Trophoblast cell (in vitro differentiated cells and primary cell): Measurements from ENCODE around the gene UBR4.

Experiments
- DNase-seq, 2 donors: peaks; one replicate each; pipeline ENCODE4 v3.0.0-alpha.2; 2016
- H2AFZ ChIP-seq: 2 replicates; pipeline ENCODE4 v1.6.1; 2013; ENCODE audit warnings: low read length, moderate library complexity, mild to moderate bottlenecking; ENCODE audit not compliant: insufficient read depth, poor library complexity
- H2AK5ac ChIP-seq: 2 replicates; pipeline ENCODE4 v1.6.1; 2013; ENCODE audit warnings: mild to moderate bottlenecking, low read length
- H2BK120ac ChIP-seq: 2 replicates; pipeline ENCODE4 v1.6.1; 2013; ENCODE audit warnings: low read length, mild to moderate bottlenecking, moderate library complexity; ENCODE audit not compliant: insufficient read depth, poor library complexity
- H2BK12ac ChIP-seq: 2 replicates; pipeline ENCODE4 v1.6.1; 2013; ENCODE audit warnings: mild to moderate bottlenecking, low read length, moderate library complexity
- H2BK5ac ChIP-seq: 2 replicates; pipeline ENCODE4 v1.6.1; 2013; ENCODE audit warnings: low read length, low read depth, moderate library complexity, mild to moderate bottlenecking; ENCODE audit not compliant: poor library complexity
- H3K14ac ChIP-seq: 2 replicates; pipeline ENCODE4 v1.6.1; 2013; ENCODE audit warnings: mild to moderate bottlenecking, low read length
- H3K18ac ChIP-seq: 2 replicates; pipeline ENCODE4 v1.6.1; 2013; ENCODE audit warnings: mild to moderate bottlenecking, low read length
- H3K23ac ChIP-seq: 2 replicates; pipeline ENCODE4 v1.6.1; 2013; ENCODE audit warnings: low read length
- H3K27ac ChIP-seq: 2 replicates; pipeline ENCODE4 v1.5.1; 2013; ENCODE audit warnings: low read depth, mild to moderate bottlenecking, inconsistent platforms, low read length, moderate library complexity
- H3K27me3 ChIP-seq: 2 replicates; pipeline ENCODE4 v1.6.1; 2013; ENCODE audit warnings: inconsistent platforms, mild to moderate bottlenecking, low read length, moderate library complexity; ENCODE audit not compliant: insufficient read depth
- H3K36me3 ChIP-seq, 2 experiments: 1 replicate in 1 of 2; 2 replicates in 1 of 2; pipeline ENCODE4 v1.6.1; 2013; ENCODE audit warnings: low read length in 2 of 2, mild to moderate bottlenecking in 2 of 2, moderate library complexity in 1 of 2; ENCODE audit not compliant: insufficient read depth in 2 of 2, control insufficient read depth in 1 of 2
- H3K4ac ChIP-seq: 2 replicates; pipeline ENCODE4 v1.6.1; 2013; ENCODE audit warnings: low read depth, mild to moderate bottlenecking, low read length, moderate library complexity
- H3K4me1 ChIP-seq, 2 experiments: 1 replicate in 1 of 2; 2 replicates in 1 of 2; pipeline ENCODE4 v1.6.1; 2013; ENCODE audit warnings: low read length in 2 of 2, mild to moderate bottlenecking in 2 of 2, moderate library complexity in 1 of 2; ENCODE audit not compliant: insufficient read depth in 2 of 2, control insufficient read depth in 1 of 2
- H3K4me2 ChIP-seq: 2 replicates; pipeline ENCODE4 v1.6.1; 2013; ENCODE audit warnings: inconsistent platforms, mild to moderate bottlenecking, low read length, moderate library complexity
- H3K4me3 ChIP-seq: 2 replicates; pipeline ENCODE4 v1.5.1; 2013; ENCODE audit warnings: mild to moderate bottlenecking, low read depth, low read length, inconsistent platforms
- H3K79me1 ChIP-seq: one replicate; pipeline ENCODE4 v1.6.1; 2013; ENCODE audit warnings: low read length
- H3K79me2 ChIP-seq: 2 replicates; pipeline ENCODE4 v1.6.1; 2013; ENCODE audit warnings: low read length, mild to moderate bottlenecking; ENCODE audit not compliant: control insufficient read depth, insufficient read depth, poor library complexity
- H3K9ac ChIP-seq: 2 replicates; pipeline ENCODE4 v1.6.1; 2013; ENCODE audit warnings: mild to moderate bottlenecking, low read length
- H3K9me3 ChIP-seq: 2 replicates; pipeline ENCODE4 v1.6.1; 2013; ENCODE audit warnings: low read depth, mild to moderate bottlenecking, control low read depth, inconsistent platforms, low read length; ENCODE audit not compliant: insufficient read depth
- H4K12ac ChIP-seq: 2 replicates; pipeline ENCODE4 v1.6.1; 2013; ENCODE audit warnings: low read depth, mild to moderate bottlenecking, low read length, moderate library complexity
- H4K8ac ChIP-seq: 2 replicates; pipeline ENCODE4 v1.6.1; 2013; ENCODE audit warnings: low read depth, mild to moderate bottlenecking, low read length, moderate library complexity
- H4K91ac ChIP-seq: one replicate; pipeline ENCODE4 v1.6.1; 2013; ENCODE audit warnings: low read depth, mild to moderate bottlenecking, low read length, moderate library complexity
- WGBS: extraction: QIAGEN DNeasy Blood & Tissue Kit; methylation state at CpG from one replicate; pipeline ENCODE4 v1.1.7; 2013; ENCODE audit warnings: missing lambda C conversion rate; ENCODE audit not compliant: insufficient read length, insufficient coverage; ENCODE audit errors: extremely low coverage; 5-methylcytosine and 5-hydroxymethylcytosine counted together

The UBR4 gene

DNA sequence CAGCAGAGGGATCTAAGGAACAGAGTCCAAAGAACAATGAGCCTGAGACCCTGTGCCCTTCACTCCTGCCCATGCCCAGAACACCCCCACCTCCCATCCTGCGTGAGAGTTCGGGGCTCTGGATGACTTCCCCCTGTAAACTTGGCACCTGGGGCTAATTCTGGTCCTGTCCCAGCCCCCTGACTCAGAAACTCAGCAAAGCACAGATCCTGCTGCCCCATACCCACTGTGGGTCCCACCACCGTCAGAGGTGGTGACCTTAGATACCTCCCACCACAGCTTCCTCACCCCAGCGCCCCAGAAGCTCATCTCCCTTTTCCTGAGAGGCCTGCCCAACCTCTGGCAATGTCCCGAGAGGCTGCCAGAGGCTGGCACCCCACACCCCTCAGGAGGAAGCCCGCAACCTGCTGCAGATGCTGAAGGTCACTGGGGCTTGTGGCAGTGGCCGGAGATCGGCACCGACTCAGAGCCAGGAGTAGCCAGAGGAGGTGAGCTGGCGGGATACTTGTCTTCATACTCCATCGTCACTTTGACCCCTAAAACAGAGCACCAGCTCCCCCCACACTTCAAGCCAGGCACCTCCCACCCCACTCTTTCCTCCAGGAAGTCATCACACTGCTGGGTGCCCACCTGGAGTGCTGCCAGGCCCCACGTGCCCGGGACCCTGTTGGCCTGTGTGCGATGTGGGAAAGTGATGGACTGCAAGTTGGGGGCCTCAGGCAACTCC is 142.0 kb downstream of the UBR4 start:
- no peak overlapping the region for H3K18ac ChIP-seq
- H2AK5ac ChIP-seq, result no peak overlapping the region
- DNase-seq, result no peak
- no peak overlapping the region for H4K12ac ChIP-seq
- peaks cover 0 to 3% of the 10 kb centered on the region in 2 experiments for H3K4me1 ChIP-seq
- H3K9me3 ChIP-seq, result no peaks in the 10 kb centered on the region
- WGBS, result no CpG with 5 or more reads among the region's 14 CpGs
- no peak overlapping the region for H3K4me2 ChIP-seq
- no peak overlapping the region for H4K8ac ChIP-seq
- no peak overlapping the region for H2BK12ac ChIP-seq
- no peak overlapping the region for H2AFZ ChIP-seq
- H3K27ac ChIP-seq, result no peak overlapping the region
- H3K27me3 ChIP-seq, result no peaks in the 10 kb centered on the region
- no peak overlapping the region for H3K14ac ChIP-seq
- no peak overlapping the region for H2BK5ac ChIP-seq
- no peaks in the 10 kb centered on the region for H3K79me2 ChIP-seq
- H3K36me3 ChIP-seq, result peaks cover 6 to 8% of the 10 kb centered on the region in 2 experiments
- H3K4me3 ChIP-seq, result no peak overlapping the region
- no peaks in the 10 kb centered on the region for H3K79me1 ChIP-seq
- H4K91ac ChIP-seq, result no peak overlapping the region
- no peak overlapping the region for H2BK120ac ChIP-seq
- H3K9ac ChIP-seq, result no peak overlapping the region
- no peak overlapping the region for H3K23ac ChIP-seq
- no peak overlapping the region for H3K4ac ChIP-seq

DNA sequence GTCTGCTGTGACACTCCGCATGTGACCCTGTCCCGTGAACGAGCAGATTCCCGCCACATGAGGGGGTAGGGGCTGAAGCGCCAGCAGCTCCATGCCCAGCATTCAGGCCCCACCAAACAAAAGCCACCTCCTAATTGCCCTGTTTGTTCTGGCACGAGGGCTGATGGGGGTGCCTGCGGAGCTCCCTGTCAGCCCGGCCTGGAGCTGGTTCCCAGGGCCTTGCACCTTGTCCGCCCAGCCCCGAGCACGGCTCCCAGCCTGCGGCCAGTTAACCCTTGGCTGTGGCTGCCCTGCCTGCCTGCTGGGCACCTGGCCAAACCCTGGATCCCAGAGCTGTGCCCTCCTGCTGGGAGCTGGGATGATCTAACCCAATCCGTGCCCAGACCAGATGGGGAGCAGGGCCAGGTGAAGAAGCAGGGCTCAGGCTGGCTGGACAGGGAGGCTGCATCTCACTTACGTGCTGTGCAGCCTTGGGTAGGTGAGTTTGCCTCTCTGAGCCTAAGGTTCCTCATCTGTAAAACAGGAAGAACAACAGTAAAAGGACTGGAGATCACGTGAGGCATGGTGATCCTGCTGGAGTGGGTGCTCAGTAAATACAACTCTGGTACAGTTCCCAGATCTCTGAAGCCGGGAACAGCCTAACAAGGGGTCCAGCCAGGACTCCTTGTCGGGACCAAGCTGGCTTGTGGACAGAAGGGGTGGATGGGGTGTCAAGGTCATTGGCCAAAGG is 142.7 kb downstream of the UBR4 start:
- no peak overlapping the region for H3K4me2 ChIP-seq
- no peak overlapping the region for H3K27ac ChIP-seq
- no peak overlapping the region for H4K12ac ChIP-seq
- peak overlapping the region; percentile 13 for H2AFZ ChIP-seq
- H3K4ac ChIP-seq, result no peak overlapping the region
- H2BK12ac ChIP-seq, result no peak overlapping the region
- H3K4me3 ChIP-seq, result no peak overlapping the region
- H3K36me3 ChIP-seq, result peaks cover 0 to under 1% of the 10 kb centered on the region in 2 experiments
- no peak overlapping the region for H3K14ac ChIP-seq
- DNase-seq, result peak in 1 of 2 donors; percentile 5
- H2AK5ac ChIP-seq, result peak overlapping the region; percentile 7
- no peak overlapping the region for H3K18ac ChIP-seq
- H3K23ac ChIP-seq, result no peak overlapping the region
- no peaks in the 10 kb centered on the region for H3K79me1 ChIP-seq
- no peaks in the 10 kb centered on the region for H3K79me2 ChIP-seq
- H4K8ac ChIP-seq, result no peak overlapping the region
- peaks cover 2% of the 10 kb centered on the region for H3K9me3 ChIP-seq
- WGBS, result no CpG with 5 or more reads among the region's 17 CpGs
- H2BK120ac ChIP-seq, result no peak overlapping the region
- no peak overlapping the region for H4K91ac ChIP-seq
- H2BK5ac ChIP-seq, result no peak overlapping the region
- H3K9ac ChIP-seq, result no peak overlapping the region
- H3K4me1 ChIP-seq, result peaks cover 0 to 3% of the 10 kb centered on the region in 2 experiments
- no peaks in the 10 kb centered on the region for H3K27me3 ChIP-seq

DNA sequence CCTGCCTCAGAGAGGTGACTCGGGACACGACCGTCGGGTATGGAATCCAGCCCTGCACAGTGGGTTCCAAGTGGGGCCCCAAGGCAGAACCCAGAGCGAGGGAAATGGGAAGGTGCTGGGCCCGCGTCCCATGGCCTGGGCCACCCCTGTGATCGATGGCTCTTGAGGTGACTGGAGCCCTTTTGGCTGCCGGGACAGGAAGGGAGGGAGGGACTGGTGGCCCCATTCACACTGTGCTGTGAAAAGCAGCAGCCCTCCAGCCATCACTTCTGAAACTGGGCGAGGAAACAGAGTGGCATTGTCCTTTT is 143.2 kb downstream of the UBR4 start:
- H3K9ac ChIP-seq, result no peak overlapping the region
- H4K91ac ChIP-seq, result no peak overlapping the region
- no peak overlapping the region for H2BK5ac ChIP-seq
- peaks cover 2% of the 10 kb centered on the region for H3K9me3 ChIP-seq
- no peak overlapping the region for H3K27ac ChIP-seq
- H3K79me1 ChIP-seq, result no peaks in the 10 kb centered on the region
- H3K4ac ChIP-seq, result no peak overlapping the region
- WGBS, result no CpG with 5 or more reads among the region's 10 CpGs
- H2AFZ ChIP-seq, result peak overlapping the region; percentile 13
- no peak overlapping the region for H4K12ac ChIP-seq
- no peak overlapping the region for H3K4me2 ChIP-seq
- H2BK12ac ChIP-seq, result no peak overlapping the region
- peaks cover 0 to 3% of the 10 kb centered on the region in 2 experiments for H3K4me1 ChIP-seq
- no peak overlapping the region for H3K23ac ChIP-seq
- no peak overlapping the region for H4K8ac ChIP-seq
- no peak for DNase-seq
- H3K79me2 ChIP-seq, result no peaks in the 10 kb centered on the region
- no peak overlapping the region for H3K4me3 ChIP-seq
- peak overlapping the region; percentile 7 for H2AK5ac ChIP-seq
- no peak overlapping the region for H3K18ac ChIP-seq
- no peaks in the 10 kb centered on the region for H3K36me3 ChIP-seq
- no peaks in the 10 kb centered on the region for H3K27me3 ChIP-seq
- H2BK120ac ChIP-seq, result no peak overlapping the region
- no peak overlapping the region for H3K14ac ChIP-seq

DNA sequence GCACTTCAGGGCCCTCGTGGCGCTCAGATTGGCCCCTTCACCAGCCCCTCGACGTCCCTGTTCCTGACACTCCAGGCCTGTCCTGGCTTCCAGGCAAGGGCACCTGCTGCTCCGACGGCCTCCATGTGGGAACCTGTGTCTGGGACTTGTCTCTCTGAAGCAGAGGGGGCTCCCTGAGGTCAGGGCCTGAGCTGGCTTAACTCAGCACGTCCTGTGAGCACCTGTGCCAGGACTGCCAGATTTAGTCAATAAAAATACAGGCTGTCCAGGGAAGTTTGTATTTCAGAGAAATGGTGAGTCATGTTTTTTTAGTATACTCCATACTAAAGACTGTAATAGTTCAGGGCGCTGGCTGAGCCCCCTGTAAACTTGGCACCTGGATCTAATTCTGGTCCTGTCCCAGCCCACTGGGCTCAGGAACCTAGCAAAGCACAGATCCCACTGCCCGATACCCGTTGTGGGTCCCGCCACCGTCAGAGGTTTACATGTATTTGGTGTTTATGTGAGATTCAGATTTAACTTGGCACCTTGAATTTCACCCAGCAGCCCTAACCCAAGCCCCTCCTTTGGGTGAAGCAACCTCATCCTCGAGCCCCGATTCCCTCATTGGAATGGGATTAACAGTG is 143.7 kb downstream of the UBR4 start:
- no peak overlapping the region for H2AFZ ChIP-seq
- no peak overlapping the region for H3K4ac ChIP-seq
- H3K27me3 ChIP-seq, result no peaks in the 10 kb centered on the region
- H3K9me3 ChIP-seq, result peaks cover 2% of the 10 kb centered on the region
- H3K4me2 ChIP-seq, result no peak overlapping the region
- no peak overlapping the region for H3K23ac ChIP-seq
- no peaks in the 10 kb centered on the region for H3K79me1 ChIP-seq
- DNase-seq, result no peak
- no peak overlapping the region for H2BK120ac ChIP-seq
- H3K4me3 ChIP-seq, result no peak overlapping the region
- H3K18ac ChIP-seq, result no peak overlapping the region
- no peaks in the 10 kb centered on the region for H3K36me3 ChIP-seq
- H3K27ac ChIP-seq, result no peak overlapping the region
- H3K79me2 ChIP-seq, result no peaks in the 10 kb centered on the region
- H4K12ac ChIP-seq, result no peak overlapping the region
- H2BK5ac ChIP-seq, result no peak overlapping the region
- no peak overlapping the region for H2AK5ac ChIP-seq
- H3K4me1 ChIP-seq, result peaks cover 0 to 3% of the 10 kb centered on the region in 2 experiments
- H4K8ac ChIP-seq, result no peak overlapping the region
- WGBS, result no CpG with 5 or more reads among the region's 14 CpGs
- H2BK12ac ChIP-seq, result no peak overlapping the region
- no peak overlapping the region for H4K91ac ChIP-seq
- H3K9ac ChIP-seq, result no peak overlapping the region
- no peak overlapping the region for H3K14ac ChIP-seq
